Heart left ventricle (tissue), 13 donors: ENCODE results near the gene HMGN2.
A peak's percentile ranks its signal among the peaks of the same experiment; 100 is the strongest.

Experiments
- POLR2A ChIP-seq, 2 donors: fragments of 450-650 bp; IDR thresholded peaks; one replicate each; pipeline ENCODE4 v1.6.1; 2017; ENCODE audit warnings: antibody characterized with exemption in 2 of 2, mild to moderate bottlenecking in 2 of 2, moderate library complexity in 2 of 2
- TF ChIP-seq, protein P1 (sequence below), 12 donors: fragments of 200-600 bp; sonication (generic) in 4 of 12; IDR thresholded peaks; one replicate each; pipeline versions ENCODE4 v1.5.0 to v1.8.0; 2018 to 2022; ENCODE audit warnings: antibody characterized with exemption in 12 of 12, mild to moderate bottlenecking in 5 of 12
- donor health status: ischemic (EF 13 %, LVEDD 7.1; RV severe dilation, severe dysfunction).
- donor health status: DM: no; HTN: yes; CAD: no.
- donor health status: DM: no; HTN: no; CAD: no.
- donor health status: ischemic (EF 25% LVEDD 6.9; RV normal size, moderate dysfunction).
- donor health status: ischemic (EF 25% LVEDD 5.7; RV mildly dilated, moderate dysfunction).
- donor health status: ischemic (EF 35%, LVEDD 5.7; RV mildly dilated, moderate dysfunction).
- donor health status: nonischemic (EF 11% LVEDD 7.7; RV severe dilation, severe dysfunction).
- donor health status: DM: yes; HTN: yes; CAD: no.
- donor health status: PGD.
- donor health status: ischemic (EF 29% LVEDD 5.4; RV normal size, mild dysfunction).
- donor health status: nonischemic (EF 23%, LVEDD 6.1; RV moderate dilation, normal function).

GRCh38 chr1:26472901-26473845 is 933 bp downstream of the HMGN2 start:
- TF ChIP-seq, protein P1, sequence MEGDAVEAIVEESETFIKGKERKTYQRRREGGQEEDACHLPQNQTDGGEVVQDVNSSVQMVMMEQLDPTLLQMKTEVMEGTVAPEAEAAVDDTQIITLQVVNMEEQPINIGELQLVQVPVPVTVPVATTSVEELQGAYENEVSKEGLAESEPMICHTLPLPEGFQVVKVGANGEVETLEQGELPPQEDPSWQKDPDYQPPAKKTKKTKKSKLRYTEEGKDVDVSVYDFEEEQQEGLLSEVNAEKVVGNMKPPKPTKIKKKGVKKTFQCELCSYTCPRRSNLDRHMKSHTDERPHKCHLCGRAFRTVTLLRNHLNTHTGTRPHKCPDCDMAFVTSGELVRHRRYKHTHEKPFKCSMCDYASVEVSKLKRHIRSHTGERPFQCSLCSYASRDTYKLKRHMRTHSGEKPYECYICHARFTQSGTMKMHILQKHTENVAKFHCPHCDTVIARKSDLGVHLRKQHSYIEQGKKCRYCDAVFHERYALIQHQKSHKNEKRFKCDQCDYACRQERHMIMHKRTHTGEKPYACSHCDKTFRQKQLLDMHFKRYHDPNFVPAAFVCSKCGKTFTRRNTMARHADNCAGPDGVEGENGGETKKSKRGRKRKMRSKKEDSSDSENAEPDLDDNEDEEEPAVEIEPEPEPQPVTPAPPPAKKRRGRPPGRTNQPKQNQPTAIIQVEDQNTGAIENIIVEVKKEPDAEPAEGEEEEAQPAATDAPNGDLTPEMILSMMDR (IDR thresholded peaks at IDR 0.05), result no peak
- peak in 1 of 2 donors; percentile 43 for TF ChIP-seq POLR2A (IDR thresholded peaks at IDR 0.05)
